HS-5 (cell line): ENCODE measurements around the gene OR2V2.

ENCODE experiments used
- DNase-seq: peaks from one replicate; pipeline ENCODE4 v3.0.0-alpha.2; 2012; ENCODE audit warnings: low read depth

Gene OR2V2

DNA sequence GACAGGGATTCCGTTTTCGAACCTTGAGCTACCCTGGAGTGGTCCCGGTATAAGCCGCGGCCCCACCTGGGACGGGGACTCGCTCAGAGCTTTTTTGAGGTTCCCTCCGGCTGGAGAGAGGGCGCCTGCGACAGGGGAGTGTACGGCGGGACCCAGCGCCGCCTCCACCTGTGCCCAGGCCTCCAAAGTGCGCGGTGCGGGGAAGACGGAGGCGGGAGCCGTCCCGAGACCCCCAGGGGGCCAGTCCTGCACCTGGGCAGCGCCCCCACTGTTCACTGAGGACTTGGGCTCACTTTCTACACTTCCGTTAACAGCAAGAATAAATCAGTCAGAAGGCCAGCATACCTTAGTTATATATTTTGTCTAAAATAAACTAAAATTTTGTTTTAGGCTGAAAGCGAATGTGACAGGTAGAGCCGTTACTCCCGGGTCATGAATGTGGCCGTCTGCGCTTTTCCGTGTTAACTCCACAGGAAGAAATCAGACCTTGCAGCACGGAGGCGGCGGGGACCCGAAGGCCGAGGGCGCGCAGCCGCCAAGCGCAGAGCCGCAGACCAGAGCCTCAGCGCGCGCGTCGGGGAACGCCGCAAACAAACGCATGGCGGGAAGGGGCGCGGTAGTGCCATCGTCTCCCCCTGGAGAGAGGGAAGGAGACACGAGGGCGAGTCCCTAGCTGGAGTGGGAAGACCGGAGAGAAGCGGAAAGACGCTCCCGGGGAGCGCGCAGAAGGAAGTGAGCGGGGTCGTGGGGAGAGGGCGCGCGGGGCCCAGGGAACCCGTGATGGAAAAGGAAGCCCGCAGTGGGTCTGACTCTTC is 43.5 kb downstream of the OR2V2 start:
- DNase-seq, result no peak

DNA sequence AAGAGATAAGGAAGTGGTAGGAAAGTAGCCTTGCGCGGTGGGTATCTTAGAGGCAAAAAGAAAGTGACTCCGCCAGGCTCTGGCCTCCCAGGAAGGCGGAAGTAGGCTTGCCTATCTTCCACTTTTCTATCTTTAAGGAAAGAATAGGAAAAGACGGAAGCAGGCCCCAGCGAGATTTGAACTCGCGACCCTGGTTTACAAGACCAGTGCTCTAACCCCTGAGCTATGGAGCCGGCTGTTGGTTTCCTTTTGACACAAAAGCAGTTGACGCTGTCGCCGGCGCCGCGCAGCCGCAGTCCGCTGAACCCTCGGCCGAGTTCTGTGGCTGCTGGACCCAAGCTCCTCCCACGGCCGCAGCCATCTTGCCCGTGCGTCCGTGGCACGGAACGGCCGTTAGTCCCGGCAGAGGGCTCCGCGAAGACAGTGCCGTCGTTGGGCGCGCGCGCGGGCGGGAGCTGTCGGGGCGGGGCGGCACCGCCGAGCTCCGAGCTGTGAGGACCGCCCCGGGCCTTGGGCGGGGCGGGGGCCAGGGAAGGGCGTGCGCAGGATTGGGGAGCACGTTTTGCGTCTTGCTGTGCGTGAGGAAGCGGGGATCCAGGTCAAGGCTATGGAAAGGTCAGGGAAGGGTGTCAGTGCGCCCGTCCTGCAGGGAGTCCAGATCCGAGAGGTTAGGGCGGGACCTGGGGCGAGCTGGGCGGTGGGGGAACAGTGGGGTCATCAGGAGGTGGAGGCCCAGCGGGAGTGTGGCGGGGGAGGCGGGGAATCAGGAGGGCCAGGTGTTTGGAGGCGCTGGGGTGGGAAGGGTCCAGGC is 44.3 kb downstream of the OR2V2 start:
- peak; percentile 87 for DNase-seq

- no peak for DNase-seq
These were observed 45.1 kb downstream of the OR2V2 start for GRCh38 chr5:181192337-181193046.

- no peak for DNase-seq
These were observed 46.3 kb downstream of the OR2V2 start for GRCh38 chr5:181193656-181194055.

DNA sequence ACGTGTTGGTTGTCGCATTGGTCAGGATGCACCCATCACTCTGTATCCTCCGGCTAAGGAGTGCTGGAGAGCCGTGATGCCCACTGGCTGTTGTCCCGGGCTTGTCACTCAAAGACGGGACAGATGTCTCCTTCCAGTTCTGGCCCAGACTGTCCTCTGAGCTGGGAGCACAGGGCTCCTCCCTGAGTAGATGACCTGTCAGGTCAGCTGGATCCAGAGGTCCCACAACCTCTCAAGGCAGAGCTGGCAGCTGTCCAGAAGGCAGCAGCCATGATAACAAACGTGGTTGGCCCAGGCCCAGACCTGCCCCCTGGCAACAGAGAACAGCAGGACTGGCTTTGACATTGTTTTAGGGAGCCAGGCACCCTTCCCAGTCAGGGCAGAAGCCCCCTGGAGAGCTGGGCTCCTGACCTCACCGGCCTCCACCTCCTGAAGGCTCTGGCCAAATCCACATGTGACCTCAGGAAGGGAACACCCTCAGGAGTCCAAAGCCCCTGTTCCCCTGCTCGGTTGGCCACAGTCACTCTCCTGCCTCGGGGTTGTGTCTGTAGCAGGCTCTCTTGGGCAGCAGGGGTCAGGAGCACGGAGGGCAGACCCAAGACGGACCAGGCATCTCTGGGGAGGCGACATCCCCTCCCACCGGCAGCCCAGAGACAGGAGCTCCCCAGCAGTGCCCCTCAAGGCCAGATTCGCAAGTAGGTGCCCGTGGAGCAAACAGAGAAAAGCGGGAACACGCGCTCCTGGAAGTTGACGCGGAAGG is 47.3 kb downstream of the OR2V2 start:
- no peak for DNase-seq

GRCh38 chr5:181195249-181195761 is 47.9 kb downstream of the OR2V2 start:
- DNase-seq, result no peak

GRCh38 chr5:181197326-181197951 is 50.1 kb downstream of the OR2V2 start:
- no peak for DNase-seq

GRCh38 chr5:181198106-181198685 is 50.8 kb downstream of the OR2V2 start:
- DNase-seq, result no peak

DNA sequence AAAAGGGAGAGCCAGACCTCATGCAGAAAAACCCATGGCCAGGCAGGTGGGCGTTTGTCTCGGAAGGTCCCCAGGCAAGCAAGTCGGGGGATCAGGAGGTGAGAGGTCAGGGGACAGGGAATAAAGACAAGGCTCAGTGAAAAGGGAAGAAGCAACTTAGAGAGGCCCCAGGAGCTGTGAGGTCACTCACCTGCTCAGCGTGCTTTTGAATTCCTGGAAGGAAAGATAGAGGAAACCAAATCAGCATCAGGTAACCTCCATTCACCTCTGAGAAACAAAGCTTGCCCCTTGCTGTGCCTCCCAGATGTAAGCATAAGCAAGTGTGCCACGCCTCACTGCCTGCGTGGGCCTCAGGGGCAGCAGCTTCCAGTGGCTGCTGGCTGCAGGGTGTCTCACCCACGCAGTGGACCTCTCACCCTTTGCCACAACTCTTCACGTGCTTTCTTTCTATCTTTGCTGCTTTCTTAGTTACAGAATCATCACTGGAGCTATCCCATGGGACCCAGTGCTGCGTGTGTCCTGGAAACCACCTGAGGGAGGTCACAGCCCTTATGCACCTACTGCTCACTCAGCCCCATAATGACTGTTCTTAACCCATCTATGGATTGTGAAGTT is 51.6 kb downstream of the OR2V2 start:
- no peak for DNase-seq

- DNase-seq, result no peak
These were observed 52.7 kb downstream of the OR2V2 start for GRCh38 chr5:181199881-181200638.

GRCh38 chr5:181200816-181201215 is 53.4 kb downstream of the OR2V2 start:
- DNase-seq, result no peak

DNA sequence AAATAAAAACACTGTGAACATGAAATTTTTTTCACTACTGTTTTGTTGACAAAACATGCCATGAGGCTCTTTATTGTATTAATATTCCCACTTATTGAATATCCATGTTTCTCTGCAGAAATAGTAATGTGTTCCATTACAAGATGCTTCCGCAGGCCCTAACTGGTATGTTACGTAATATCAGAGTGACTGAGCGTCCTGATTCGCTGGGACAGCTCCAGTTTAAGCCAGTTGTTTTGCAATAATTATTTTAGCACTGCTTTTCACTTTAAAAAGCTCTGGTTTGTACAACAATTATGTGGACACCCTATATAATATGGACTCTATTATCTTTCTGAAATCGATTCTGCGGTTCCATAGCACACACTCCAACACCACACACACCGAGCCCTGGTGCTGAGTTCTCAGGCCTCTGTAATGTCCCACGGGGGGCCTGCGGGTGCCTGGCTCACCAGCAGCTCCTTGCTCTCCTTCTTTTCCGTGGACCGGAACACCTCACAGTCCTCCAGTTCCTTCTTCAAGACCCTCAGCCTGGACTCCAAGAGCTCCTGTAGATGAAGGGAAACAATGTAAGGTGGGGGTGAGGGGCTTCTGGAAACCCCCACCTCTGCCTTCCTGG is 55.8 kb downstream of the OR2V2 start:
- DNase-seq, result no peak

GRCh38 chr5:181203777-181204112 is 56.4 kb downstream of the OR2V2 start:
- DNase-seq, result no peak

DNA sequence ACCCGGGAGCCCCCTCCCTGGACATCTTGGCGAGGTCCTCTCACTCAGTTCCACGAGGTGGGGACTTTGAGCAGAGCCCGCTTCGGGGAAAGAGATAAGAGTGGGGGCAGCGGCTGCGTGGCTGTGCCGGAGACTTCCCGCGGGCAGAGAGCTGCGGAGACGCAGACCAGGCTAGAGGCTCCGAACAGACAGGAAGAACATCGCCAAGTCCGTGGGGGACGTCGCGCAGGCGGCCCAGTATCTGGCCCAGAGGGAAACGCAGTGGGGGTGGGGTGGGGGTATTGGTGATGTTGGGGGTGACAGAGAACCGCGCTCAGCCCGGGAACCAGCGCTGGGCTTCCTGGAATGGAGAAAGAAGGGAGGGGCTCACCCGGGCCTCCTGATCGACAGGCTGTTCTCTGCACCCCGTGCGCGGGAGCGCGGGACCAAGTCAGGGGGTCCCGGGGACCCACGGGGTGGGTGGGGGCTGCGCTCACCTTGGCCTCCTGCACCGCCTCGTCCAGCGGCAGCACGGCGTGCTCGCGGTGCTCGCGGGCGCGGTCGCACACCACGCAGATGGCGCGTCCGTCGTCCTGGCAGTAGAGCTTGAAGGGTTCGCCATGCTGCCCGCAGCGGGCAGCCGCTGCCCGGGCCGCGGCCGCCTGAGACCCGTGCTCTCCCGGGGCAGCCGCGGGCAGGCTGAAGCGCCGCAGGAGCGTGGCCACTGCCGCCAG is 56.9 kb downstream of the OR2V2 start:
- no peak for DNase-seq

DNA sequence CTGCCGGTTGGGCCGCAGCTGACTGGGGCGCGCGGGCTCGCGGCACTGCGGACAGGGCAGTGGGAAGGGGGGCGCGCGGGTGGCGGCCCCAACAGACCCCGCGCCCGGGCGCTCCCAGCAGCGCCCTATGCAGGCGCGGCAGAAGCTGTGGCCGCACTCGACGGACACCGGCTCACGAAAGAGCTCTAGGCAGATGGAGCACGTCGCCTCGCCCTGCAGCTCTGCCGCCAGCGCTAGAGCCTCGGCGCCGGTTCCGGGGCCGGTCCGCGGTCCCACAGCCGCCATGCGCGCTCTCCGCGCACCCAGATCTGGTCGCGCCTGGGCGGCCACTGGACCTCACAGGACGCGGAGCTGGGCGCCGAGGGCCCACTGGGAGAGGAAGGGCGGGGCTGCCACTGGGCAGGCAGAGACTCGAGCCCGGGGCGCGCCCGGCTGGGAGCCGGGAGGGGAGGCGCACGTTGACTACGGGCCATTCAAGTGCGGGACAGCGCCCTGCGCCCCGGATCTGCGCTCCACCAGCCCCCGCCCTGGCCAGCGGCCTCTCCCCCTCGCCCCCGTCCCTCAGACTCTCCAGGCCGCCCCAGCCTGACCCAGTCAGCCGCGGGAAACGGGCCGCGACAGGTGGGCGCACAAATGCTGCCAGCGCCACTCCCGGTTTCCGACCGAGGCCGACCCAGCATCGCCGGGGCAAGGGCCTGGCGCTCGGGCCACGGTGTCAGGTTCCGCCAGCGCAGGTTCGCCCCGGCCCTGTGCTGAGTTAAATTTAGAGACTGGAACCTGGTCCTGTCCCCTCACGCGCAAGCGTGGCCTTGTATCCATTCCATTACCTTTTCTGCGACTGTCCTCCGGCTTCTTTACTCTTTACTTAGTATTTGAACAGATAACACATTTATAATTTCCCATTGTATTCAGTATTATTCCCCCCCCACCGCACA is 57.7 kb downstream of the OR2V2 start, which contains the start of gene TRIM7:
Gene TRIM7 (minus strand): TSS at position 371 of the 935 bp plus-strand sequence. CDS start 86 bp downstream, at position 285.
- no peak for DNase-seq

- no peak for DNase-seq
These were observed 58.6 kb downstream of the OR2V2 start for GRCh38 chr5:181205761-181206649.
